Breast epithelium (tissue), 4 donors: ENCODE results near the gene COPS4. TPM values are rescaled to one million over a fixed set of nuclear protein-coding genes. Genes with fewer than 3 reads are reported as not detected.

Experiments used
- DNase-seq, 2 donors: peaks; one replicate each; pipeline ENCODE4 v3.0.0-alpha.2; 2019; ENCODE audit warnings: low spot score in 2 of 2
- H3K27ac ChIP-seq, 2 donors: fragments of 200-600 bp; sonication (generic) in 1 of 2; one replicate each; pipeline ENCODE4 v1.5.1; 2016 to 2019; ENCODE audit warnings: mild to moderate bottlenecking in 1 of 2
- H3K27me3 ChIP-seq, 2 donors: fragments of 200-600 bp; sonication (generic) in 1 of 2; one replicate each; pipeline versions ENCODE4 v1.5.1 to v1.6.0; 2017 to 2019; ENCODE audit warnings: control low read depth in 1 of 2, mild to moderate bottlenecking in 1 of 2
- H3K36me3 ChIP-seq: fragments of 200-600 bp; one replicate; pipeline ENCODE4 v1.5.1; 2019
- H3K4me1 ChIP-seq, 2 donors: fragments of 200-600 bp; sonication (generic); one replicate each; pipeline ENCODE4 v1.5.1; 2016 to 2019; ENCODE audit warnings: control low read depth in 1 of 2
- H3K4me3 ChIP-seq, 3 donors: fragments of 200-600 bp; sonication (generic); 1 replicate in 2 of 3; 2 replicates in 1 of 3; pipeline ENCODE4 v1.5.1; 2016 to 2019; ENCODE audit warnings: mild to moderate bottlenecking in 3 of 3, moderate library complexity in 2 of 3
- H3K9me3 ChIP-seq, 2 donors: fragments of 200-600 bp; sonication (generic) in 1 of 2; one replicate each; pipeline ENCODE4 v1.5.1; 2016 to 2019; ENCODE audit warnings: control low read depth in 1 of 2
- POLR2A ChIP-seq: fragments of 450-650 bp; IDR thresholded peaks from one replicate; pipeline ENCODE4 v1.6.1; 2016; ENCODE audit warnings: antibody characterized with exemption, mild to moderate bottlenecking, moderate library complexity
- POLR2AphosphoS5 ChIP-seq, 3 donors: sonication (generic); formaldehyde crosslinking; IDR thresholded peaks; one replicate each; pipeline ENCODE4 v1.6.1; 2017; ENCODE audit warnings: antibody characterized with exemption in 3 of 3
- intact Hi-C: fragments of 100-400 bp; cut with DNase I; formaldehyde crosslinking; loops from one replicate; pipeline ENCODE4 v1.15.1; 2023; ENCODE audit warnings: low total_unique reads
- total RNA-seq, 3 donors: library from RNA; depleted of rRNA; stranded (reverse); fragments of >200 nt; gene quantifications; one replicate each; pipeline ENCODE4 v1.1.0, GENCODE V29; 2016
- TF ChIP-seq, protein P1 (sequence below), 3 donors: fragments of 450-650 bp; IDR thresholded peaks; one replicate each; pipeline ENCODE4 v1.5.1; 2016 to 2017; ENCODE audit warnings: antibody characterized with exemption in 3 of 3, mild to moderate bottlenecking in 3 of 3, moderate library complexity in 3 of 3

COPS4 gene
- total RNA-seq, 3 donors from 2014 or later = 55.8 to 67.9 (median 56.4) TPM

- TF ChIP-seq POLR2A = no peak
- no peak for TF ChIP-seq POLR2AphosphoS5 (IDR thresholded peaks at IDR 0.05)
- TF ChIP-seq, protein P1, sequence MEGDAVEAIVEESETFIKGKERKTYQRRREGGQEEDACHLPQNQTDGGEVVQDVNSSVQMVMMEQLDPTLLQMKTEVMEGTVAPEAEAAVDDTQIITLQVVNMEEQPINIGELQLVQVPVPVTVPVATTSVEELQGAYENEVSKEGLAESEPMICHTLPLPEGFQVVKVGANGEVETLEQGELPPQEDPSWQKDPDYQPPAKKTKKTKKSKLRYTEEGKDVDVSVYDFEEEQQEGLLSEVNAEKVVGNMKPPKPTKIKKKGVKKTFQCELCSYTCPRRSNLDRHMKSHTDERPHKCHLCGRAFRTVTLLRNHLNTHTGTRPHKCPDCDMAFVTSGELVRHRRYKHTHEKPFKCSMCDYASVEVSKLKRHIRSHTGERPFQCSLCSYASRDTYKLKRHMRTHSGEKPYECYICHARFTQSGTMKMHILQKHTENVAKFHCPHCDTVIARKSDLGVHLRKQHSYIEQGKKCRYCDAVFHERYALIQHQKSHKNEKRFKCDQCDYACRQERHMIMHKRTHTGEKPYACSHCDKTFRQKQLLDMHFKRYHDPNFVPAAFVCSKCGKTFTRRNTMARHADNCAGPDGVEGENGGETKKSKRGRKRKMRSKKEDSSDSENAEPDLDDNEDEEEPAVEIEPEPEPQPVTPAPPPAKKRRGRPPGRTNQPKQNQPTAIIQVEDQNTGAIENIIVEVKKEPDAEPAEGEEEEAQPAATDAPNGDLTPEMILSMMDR (IDR thresholded peaks at IDR 0.05) = no peak
- intact Hi-C loops = no loop called here
- Histone ChIP-seq H3K27me3 (no peaks in the 10 kb centered on the region), H3K36me3 (no peaks in the 10 kb centered on the region), H3K27ac (no peak overlapping the region), H3K4me1 (no peaks in the 10 kb centered on the region), H3K9me3 (no peaks in the 10 kb centered on the region), H3K4me3 (no peak overlapping the region)
- DNase-seq = no peak
Observed at GRCh38 chr4:83115656-83116285, 80.8 kb downstream of the COPS4 start.

DNA sequence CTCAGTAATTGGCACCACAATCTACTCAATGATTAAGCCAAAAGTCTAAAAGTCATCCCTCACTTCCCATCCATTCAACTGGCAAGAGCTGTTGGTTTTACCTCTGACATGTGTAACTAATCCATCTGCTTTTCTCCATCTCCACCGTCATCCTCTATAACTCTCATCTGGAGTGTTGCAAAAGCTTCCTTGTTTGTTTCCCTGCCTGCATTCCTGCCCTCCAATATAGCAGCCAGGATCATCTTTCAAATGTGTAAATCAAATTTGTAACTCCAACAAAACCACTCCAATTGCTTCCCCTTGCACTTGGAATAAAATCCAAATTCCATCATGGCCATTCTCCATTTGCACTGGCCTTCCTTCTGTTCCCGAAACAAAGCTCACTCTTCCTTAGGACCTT lies 83.9 kb downstream of the COPS4 start:
- Histone ChIP-seq H3K27me3 (no peaks in the 10 kb centered on the region), H3K4me3 (no peak overlapping the region), H3K4me1 (no peaks in the 10 kb centered on the region), H3K9me3 (peaks cover 0 to 5% of the 10 kb centered on the region in 2 donors), H3K36me3 (no peaks in the 10 kb centered on the region), H3K27ac (no peak overlapping the region)
- no peak for DNase-seq
- TF ChIP-seq POLR2AphosphoS5 (IDR thresholded peaks at IDR 0.05) (no peak), POLR2A (no peak)
- TF ChIP-seq, protein P1 (IDR thresholded peaks at IDR 0.05) = no peak
- intact Hi-C loops = no loop called here

- H3K4me3 ChIP-seq = no peak overlapping the region
- no peaks in the 10 kb centered on the region for H3K36me3 ChIP-seq
- DNase-seq = no peak
- H3K27me3 ChIP-seq = no peaks in the 10 kb centered on the region
- intact Hi-C loops = no loop called here
- H3K9me3 ChIP-seq = peaks cover 0 to 5% of the 10 kb centered on the region in 2 donors
- H3K4me1 ChIP-seq = no peaks in the 10 kb centered on the region
- no peak overlapping the region for H3K27ac ChIP-seq
- TF ChIP-seq POLR2A (no peak), POLR2AphosphoS5 (IDR thresholded peaks at IDR 0.05) (no peak)
- TF ChIP-seq, protein P1 (IDR thresholded peaks at IDR 0.05) = no peak
Observed at GRCh38 chr4:83121246-83121645, 86.3 kb downstream of the COPS4 start.

GRCh38 chr4:83124111-83124780 lies 89.3 kb downstream of the COPS4 start:
- Histone ChIP-seq H3K36me3 (no peaks in the 10 kb centered on the region), H3K4me1 (no peaks in the 10 kb centered on the region), H3K27me3 (no peaks in the 10 kb centered on the region), H3K4me3 (no peak overlapping the region), H3K9me3 (peaks cover 0 to 5% of the 10 kb centered on the region in 2 donors), H3K27ac (no peak overlapping the region)
- TF ChIP-seq POLR2A (no peak), POLR2AphosphoS5 (IDR thresholded peaks at IDR 0.05) (no peak)
- TF ChIP-seq, protein P1 (IDR thresholded peaks at IDR 0.05) = no peak
- DNase-seq = no peak
- intact Hi-C loops = no loop called here

Other genes with a start within 250 kb of the COPS4 start
- 10 to 100 TPM in 2 of 3 donors, 1 to 10 TPM in 1; 9.8 to 17.0 (median 14.7) TPM for gene SCD5, start 236.4 kb upstream of the COPS4 start, total RNA-seq
- gene SEC31A, start 144.0 kb upstream of the COPS4 start, total RNA-seq = 100 to 1,000 TPM; 186 to 234 (median 231) TPM
- gene THAP9, start 134.4 kb upstream of the COPS4 start, total RNA-seq = 1 to 10 TPM; 3.7 to 8.6 (median 5.2) TPM
- 10 to 100 TPM in 2 of 3 donors, 1 to 10 TPM in 1; 9.8 to 14.0 (median 11.7) TPM for gene LIN54, start 24.4 kb upstream of the COPS4 start, total RNA-seq
- gene PLAC8, start 79.5 kb downstream of the COPS4 start, total RNA-seq = 1 to 10 TPM; 1.1 to 7.9 (median 4.5) TPM
- gene COQ2, start 249.6 kb downstream of the COPS4 start, total RNA-seq = 10 to 100 TPM in 1 of 3 donors, 1 to 10 TPM in 2; 8.6 to 10.8 (median 9.4) TPM